IMR-90 (cell line): ENCODE data around the gene S100A6. TPM values are rescaled to one million over a fixed set of nuclear protein-coding genes. Genes with fewer than 3 reads are reported as not detected.
"Not testable (repeated sequence)": the region's sequence is repeated elsewhere in the genome, so short reads cannot be mapped to it uniquely, and the experiment has no call there.

Experiments
- ATAC-seq: fragments of 200-7000 bp; cut with Tn5 transposase; 2 replicates; pipeline ENCODE4 v1.9.1; 2020; ENCODE audit warnings: low read depth, mild to moderate bottlenecking, moderate library complexity
- BruUV-seq: library from RNA; stranded (reverse); fragments of 400-500 nt; replicated peaks from 2 replicates; lab custom pipeline; 2021; lab: Mats Ljungman, UMichigan
- CTCF ChIA-PET: fragments of 300-600 bp; formaldehyde crosslinking; extraction: SDS; loops from one replicate; lab custom pipeline; 2021; ENCODE audit warnings: antibody characterized with exemption; lab: Yijun Ruan, JAX
- POLR2A ChIA-PET: fragments of 300-600 bp; sonication (Branson Sonifier 250); formaldehyde crosslinking; loops from one replicate; lab custom pipeline; 2022; ENCODE audit warnings: antibody characterized with exemption; ENCODE audit not compliant: unreplicated experiment; lab: Charles Lee
- DNase-seq: peaks from one replicate; pipeline ENCODE4 v3.0.0; 2013
- H2AFZ ChIP-seq: replicated peaks from 2 replicates; pipeline ENCODE3; 2013; ENCODE audit warnings: low read length, mild to moderate bottlenecking; ENCODE audit not compliant: poor library complexity
- H2AK5ac ChIP-seq: 2 replicates; pipeline ENCODE4 v1.6.1; 2013; ENCODE audit warnings: low read depth, low read length, inconsistent platforms
- H2AK9ac ChIP-seq: replicated peaks from 2 replicates; pipeline ENCODE3; 2013; ENCODE audit warnings: mild to moderate bottlenecking, low read depth, low read length, moderate library complexity; ENCODE audit not compliant: poor library complexity
- H2BK120ac ChIP-seq: 2 replicates; pipeline ENCODE4 v1.6.1; 2013; ENCODE audit warnings: low read depth, low read length, inconsistent platforms
- H2BK15ac ChIP-seq: 3 replicates; pipeline ENCODE4 v1.6.1; 2013; ENCODE audit warnings: low read depth, low read length, inconsistent platforms
- H2BK20ac ChIP-seq: 2 replicates; pipeline ENCODE4 v1.6.1; 2013; ENCODE audit warnings: low read depth, mild to moderate bottlenecking, inconsistent platforms, low read length, moderate library complexity
- H2BK5ac ChIP-seq: 2 replicates; pipeline ENCODE4 v1.6.1; 2013; ENCODE audit warnings: mild to moderate bottlenecking, low read depth, low read length, inconsistent platforms; ENCODE audit not compliant: poor library complexity, severe bottlenecking
- H3K14ac ChIP-seq: replicated peaks from 2 replicates; pipeline ENCODE4 v1.6.1; 2013; ENCODE audit warnings: low read depth, low read length, inconsistent platforms
- H3K18ac ChIP-seq: 2 replicates; pipeline ENCODE4 v1.6.1; 2013; ENCODE audit warnings: low read depth, low read length, control low read depth
- H3K23ac ChIP-seq: 2 replicates; pipeline ENCODE4 v1.6.1; 2013; ENCODE audit warnings: low read depth, low read length, inconsistent platforms
- H3K27ac ChIP-seq: 2 replicates; pipeline ENCODE4 v1.5.1; 2013; ENCODE audit warnings: mild to moderate bottlenecking, control low read depth, low read length; ENCODE audit not compliant: insufficient read depth
- H3K27me3 ChIP-seq: 2 replicates; pipeline ENCODE4 v1.6.1; 2013; ENCODE audit warnings: low read length; ENCODE audit not compliant: control insufficient read depth, insufficient read depth
- H3K36me3 ChIP-seq: 2 replicates; pipeline ENCODE4 v1.6.1; 2013; ENCODE audit warnings: low read length, mixed read lengths; ENCODE audit not compliant: control insufficient read depth, insufficient read depth
- H3K4ac ChIP-seq: 2 replicates; pipeline ENCODE4 v1.6.1; 2013; ENCODE audit warnings: low read depth, low read length, inconsistent platforms
- H3K4me1 ChIP-seq: 2 replicates; pipeline ENCODE4 v1.6.1; 2013; ENCODE audit warnings: low read length, mixed read lengths; ENCODE audit not compliant: control insufficient read depth, insufficient read depth
- H3K4me2 ChIP-seq: 2 replicates; pipeline ENCODE4 v1.6.1; 2013; ENCODE audit warnings: low read depth, mild to moderate bottlenecking, control low read depth, low read length, moderate library complexity
- H3K4me3 ChIP-seq: 2 replicates; pipeline ENCODE4 v1.5.1; 2013; ENCODE audit warnings: low read depth, mild to moderate bottlenecking, control low read depth, low read length, moderate library complexity; ENCODE audit not compliant: insufficient read depth
- H3K56ac ChIP-seq: 2 replicates; pipeline ENCODE4 v1.6.1; 2013; ENCODE audit warnings: low read length, inconsistent platforms; ENCODE audit not compliant: insufficient read depth; ENCODE audit errors: extremely low read depth
- H3K79me1 ChIP-seq, 2 experiments: 2 replicates each; pipeline ENCODE4 v1.6.1; 2013; ENCODE audit warnings: low read length in 2 of 2, inconsistent platforms in 1 of 2, low read depth in 1 of 2
- H3K9ac ChIP-seq: 2 replicates; pipeline ENCODE4 v1.6.1; 2013; ENCODE audit warnings: low read depth, low read length, control low read depth
- H3K9me1 ChIP-seq: 2 replicates; pipeline ENCODE4 v1.6.1; 2013; ENCODE audit warnings: low read length, inconsistent platforms; ENCODE audit not compliant: insufficient read depth
- H3K9me3 ChIP-seq: 2 replicates; pipeline ENCODE4 v1.6.1; 2013; ENCODE audit warnings: low read length; ENCODE audit not compliant: control insufficient read depth, insufficient read depth
- H4K20me1 ChIP-seq: 2 replicates; pipeline ENCODE4 v1.6.1; 2013; ENCODE audit warnings: low read length, inconsistent platforms; ENCODE audit not compliant: insufficient read depth
- H4K5ac ChIP-seq: 2 replicates; pipeline ENCODE4 v1.6.1; 2013; ENCODE audit warnings: mild to moderate bottlenecking, low read depth, low read length, control low read depth
- H4K8ac ChIP-seq, 2 experiments: 2 replicates each; pipeline ENCODE4 v1.6.1; 2013; ENCODE audit warnings: low read depth in 2 of 2, low read length in 2 of 2, control low read depth in 1 of 2, inconsistent platforms in 1 of 2
- H4K91ac ChIP-seq: 2 replicates; pipeline ENCODE4 v1.6.1; 2013; ENCODE audit warnings: low read depth, low read length, inconsistent platforms; ENCODE audit not compliant: insufficient read depth
- WGBS, 2 experiments: methylation state at CpG; one replicate each; pipeline versions ENCODE4 v1.1.5 to v1.1.7; 2013; ENCODE audit warnings: missing lambda C conversion rate in 2 of 2; ENCODE audit not compliant: insufficient read length in 1 of 2; ENCODE audit errors: extremely low coverage in 2 of 2; 5-methylcytosine and 5-hydroxymethylcytosine counted together
- dilution Hi-C: fragments of 300-500 bp; cut with HindIII; formaldehyde crosslinking; loops from one replicate; pipeline ENCODE4 v1.14.3; 2018; ENCODE audit warnings: low sequenced_read_pairs; ENCODE audit not compliant: unreplicated experiment
- in situ Hi-C: fragments of 300-500 bp; cut with MboI; formaldehyde crosslinking; loops from 3 replicates; pipeline ENCODE4 v1.14.3; 2019; ENCODE audit warnings: low sequenced_read_pairs, inconsistent platforms, mixed read lengths
- intact Hi-C: fragments of 100-400 bp; cut with micrococcal nuclease; formaldehyde crosslinking; loops from 2 replicates; pipeline ENCODE4 v1.10.0; 2022
- polyA plus RNA-seq, 3 experiments: library from polyadenylated mRNA; depleted of rRNA; stranded (reverse); fragments of >200 nt; gene quantifications; 2 replicates each; pipeline ENCODE4 v1.2.3, GENCODE V29; 2012; ENCODE audit warnings: low replicate concordance in 1 of 3
- total RNA-seq: library from RNA; depleted of rRNA; stranded (reverse); fragments of >200 nt; gene quantifications from 2 replicates; pipeline ENCODE4 v1.2.3, GENCODE V29; 2012

The S100A6 gene
- total and polyA plus RNA-seq, 2 of the 4 experiments (the other 2 are of a cell fraction): 373 to 1,755 TPM

DNA sequence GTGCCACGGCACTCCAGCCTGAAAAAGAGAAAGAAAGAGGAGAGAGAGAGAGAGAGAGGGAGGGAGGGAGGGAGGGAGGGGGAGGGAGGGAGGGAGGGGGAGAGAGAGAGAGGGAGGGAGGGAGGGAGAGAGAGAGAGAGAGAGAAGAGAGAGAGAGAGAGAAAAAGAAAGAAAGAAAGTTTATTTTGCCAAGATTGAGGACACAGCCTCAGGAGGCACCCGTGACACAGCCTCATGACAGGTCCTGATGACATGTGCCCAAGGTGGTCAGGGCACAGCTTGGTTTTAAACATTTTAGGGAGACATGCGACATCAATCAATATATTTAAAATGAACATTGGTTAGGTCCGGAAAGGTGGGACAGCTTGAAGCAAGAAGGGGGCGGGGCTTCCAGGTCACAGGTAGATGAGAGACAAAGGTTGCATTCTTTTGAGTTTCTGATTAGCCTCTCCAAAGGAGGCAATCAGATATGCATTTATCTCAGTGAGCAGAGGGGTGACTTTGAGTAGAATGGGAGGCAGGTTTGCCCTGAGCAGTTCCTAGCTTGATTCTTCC is 15.6 kb downstream of the S100A6 start:
- H2BK15ac ChIP-seq, intact Hi-C loops, in situ Hi-C loops, H3K27ac ChIP-seq, H3K9ac ChIP-seq, H3K18ac ChIP-seq, H2AK5ac ChIP-seq, H3K4me3 ChIP-seq, H3K27me3 ChIP-seq, H3K9me3 ChIP-seq, H3K14ac ChIP-seq, H4K5ac ChIP-seq, H4K8ac ChIP-seq, DNase-seq, H3K9me1 ChIP-seq, H3K4me1 ChIP-seq, H2AFZ ChIP-seq, ATAC-seq, H2BK5ac ChIP-seq, H3K36me3 ChIP-seq, H2AK9ac ChIP-seq, H3K4ac ChIP-seq, H4K20me1 ChIP-seq, H3K56ac ChIP-seq, dilution Hi-C loops, H2BK120ac ChIP-seq, BruUV-seq, H3K4me2 ChIP-seq, H2BK20ac ChIP-seq, H3K23ac ChIP-seq, H4K91ac ChIP-seq, H3K79me1 ChIP-seq: not testable (repeated sequence)
- ChIA-PET CTCF (interaction anchor here (0.7 to 2.3 kb wide), 3 partner anchors 9 to 107 kb away, joined by 3 to 8 read pairs (median 4); partner anchors contain the start of gene S100A13), POLR2A (interaction anchor here (0.8 kb wide), 1 partner anchor 12 kb away, joined by 4 read pairs; no protein-coding TSS in a partner anchor)
- 83% methylated on average over 1 of the region's 5 CpGs; no CpG with 5 or more reads in 1 of the 2 experiments for WGBS, 2 experiments
